ENCODE measurements around the gene ZFHX3.

Gene ZFHX3

DNA sequence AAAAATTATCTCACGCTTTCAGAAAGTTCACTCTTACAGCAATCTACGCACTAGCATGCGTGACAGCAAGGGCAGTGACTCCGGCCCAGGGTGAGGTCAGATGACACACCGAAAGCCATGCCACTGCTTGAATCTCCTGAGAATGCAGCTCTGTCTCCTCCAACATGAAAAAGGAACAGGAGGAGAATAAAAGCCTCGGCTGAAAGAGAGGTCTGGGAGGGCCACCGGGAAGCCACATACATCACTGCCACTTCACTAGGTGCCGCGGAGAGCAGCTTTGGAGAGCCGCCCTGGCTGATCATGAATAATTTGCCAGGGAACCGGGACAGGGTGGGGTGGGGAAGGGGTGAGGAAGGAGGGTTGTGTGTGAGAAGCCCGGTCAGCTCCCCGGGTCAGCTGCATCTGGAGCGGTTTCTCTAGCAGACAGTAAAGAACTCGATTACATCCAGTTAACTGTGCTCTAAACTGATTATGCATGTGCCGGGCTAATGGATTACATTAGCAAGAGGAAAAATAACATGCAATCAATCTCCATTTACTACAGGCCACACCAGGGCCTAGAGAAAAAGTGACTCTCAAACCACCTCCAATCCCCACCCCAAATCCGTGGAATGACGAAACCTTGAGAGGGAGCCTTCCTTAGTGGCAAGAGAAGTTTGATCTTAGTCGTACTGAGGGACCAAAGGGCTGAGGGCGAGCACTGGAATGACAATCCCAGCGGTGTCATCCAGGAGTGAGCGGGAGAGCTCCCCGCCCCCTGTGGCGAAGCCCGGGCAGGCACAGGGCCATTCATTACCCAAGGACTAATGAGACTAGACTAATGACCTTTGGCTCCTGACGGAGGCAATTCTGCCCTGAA is 100.3 kb downstream of the ZFHX3 start:
- no peak for DNase-seq

DNA sequence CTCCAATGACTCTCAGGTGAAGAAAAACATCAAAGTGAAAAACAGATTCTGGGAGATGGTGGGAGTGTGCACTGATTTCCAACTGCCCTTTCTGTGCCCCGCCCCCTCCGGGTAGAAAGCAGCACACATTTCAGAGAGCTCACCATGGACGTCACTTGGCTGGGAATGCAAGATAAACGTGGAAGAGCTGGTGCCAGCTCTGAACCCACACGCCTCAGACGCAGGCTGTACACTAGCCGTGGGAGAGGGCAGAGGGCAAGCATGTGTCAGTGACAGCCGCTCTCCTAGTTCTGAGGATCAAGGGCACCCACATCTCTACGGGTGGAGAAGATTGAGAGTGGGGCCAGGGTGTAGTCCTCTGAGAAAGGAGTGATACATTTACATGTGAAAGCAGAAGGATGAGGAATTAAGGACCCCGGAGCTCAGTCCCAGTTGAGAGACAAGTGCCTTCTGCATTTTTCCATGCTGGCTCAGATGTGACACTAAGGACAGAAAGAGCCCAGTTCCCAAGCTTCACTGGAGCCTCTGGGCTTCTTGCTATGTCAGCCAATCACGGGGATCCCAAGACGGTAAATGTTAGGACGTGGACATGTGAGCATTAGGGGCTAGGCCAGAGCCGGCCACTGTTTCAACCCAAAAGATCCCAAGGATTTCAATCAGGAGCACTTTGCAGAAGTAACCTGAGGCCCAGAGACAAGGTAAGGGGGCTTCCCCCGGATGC is 101.3 kb downstream of the ZFHX3 start:
- DNase-seq, result no peak

GRCh38 chr16:72946063-72946462 is 101.9 kb downstream of the ZFHX3 start:
- no peak for DNase-seq

DNA sequence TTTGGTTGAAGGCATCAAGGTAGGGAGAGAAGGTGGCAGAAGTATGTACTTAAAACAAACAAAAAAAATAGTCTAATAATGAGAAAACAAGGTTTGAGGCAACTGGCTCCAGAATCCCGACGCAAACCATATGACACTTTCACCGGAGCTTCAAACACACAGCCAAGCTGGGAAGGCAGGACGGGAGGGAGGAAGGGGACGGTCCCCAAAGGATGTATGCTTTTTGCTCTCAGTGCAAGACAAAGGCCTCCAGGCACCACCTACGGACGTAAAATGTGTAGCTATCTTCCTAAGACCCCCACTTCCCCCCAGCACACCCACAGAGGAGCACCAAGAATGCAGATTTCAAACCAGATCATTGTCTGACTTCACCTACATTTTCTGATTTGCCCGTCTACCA is 102.3 kb downstream of the ZFHX3 start:
- no peak for DNase-seq

DNA sequence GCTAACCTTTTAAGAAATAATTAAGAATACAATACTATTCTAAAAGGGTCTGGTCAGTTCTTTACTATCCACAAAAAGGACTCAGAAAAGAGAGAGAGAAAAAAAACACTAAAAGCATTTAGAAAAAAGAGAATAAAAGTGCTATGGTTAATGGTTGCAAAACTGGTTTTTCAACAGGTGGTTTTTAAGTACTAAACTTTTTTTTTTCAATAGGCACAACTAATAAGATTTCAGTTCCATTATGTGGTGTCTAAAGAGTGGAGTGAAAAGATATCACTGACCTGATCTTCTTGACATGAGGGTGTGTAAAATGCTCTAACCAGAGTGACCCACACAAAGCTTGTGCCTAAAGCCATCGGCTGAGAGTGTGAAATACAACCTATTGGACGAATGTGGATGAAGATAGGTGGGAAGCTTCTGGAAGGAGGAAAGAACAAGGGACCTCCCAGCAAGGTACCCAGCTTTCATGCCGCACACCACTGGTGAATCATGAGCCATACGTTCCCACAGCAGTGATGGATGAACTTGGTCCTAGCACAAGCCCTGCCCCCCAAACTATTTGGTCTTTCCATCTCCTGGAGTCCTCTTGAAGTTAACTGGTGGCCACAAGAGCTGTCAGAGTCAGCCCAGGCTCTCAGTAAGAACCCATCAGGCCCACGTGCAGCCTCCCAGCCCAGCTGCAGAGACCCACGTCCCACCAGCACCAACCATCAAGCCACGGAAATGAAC is 103.0 kb downstream of the ZFHX3 start:
- DNase-seq, result no peak

- peak; percentile 93 to 95 for DNase-seq
These were observed 105.9 kb downstream of the ZFHX3 start for GRCh38 chr16:72942021-72942420.

DNA sequence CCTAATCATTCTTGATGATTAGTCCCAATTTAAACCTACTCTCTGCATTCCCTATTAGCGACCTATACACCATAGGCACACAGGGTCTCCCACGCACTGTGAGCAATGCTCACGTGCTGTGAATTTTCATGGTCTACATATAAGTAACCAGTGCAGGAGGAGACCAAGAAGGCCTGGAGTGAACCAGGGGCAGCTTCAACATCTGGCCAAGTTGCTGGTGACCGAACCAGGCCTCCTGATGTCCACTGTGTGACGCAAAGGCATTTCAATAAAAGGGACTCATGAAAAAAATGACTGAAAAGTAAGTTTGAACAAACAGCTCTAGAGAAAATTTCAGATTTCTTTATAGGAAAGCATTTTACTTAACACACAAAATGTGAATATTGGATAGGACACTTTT is 107.0 kb downstream of the ZFHX3 start:
- no peak for DNase-seq

DNA sequence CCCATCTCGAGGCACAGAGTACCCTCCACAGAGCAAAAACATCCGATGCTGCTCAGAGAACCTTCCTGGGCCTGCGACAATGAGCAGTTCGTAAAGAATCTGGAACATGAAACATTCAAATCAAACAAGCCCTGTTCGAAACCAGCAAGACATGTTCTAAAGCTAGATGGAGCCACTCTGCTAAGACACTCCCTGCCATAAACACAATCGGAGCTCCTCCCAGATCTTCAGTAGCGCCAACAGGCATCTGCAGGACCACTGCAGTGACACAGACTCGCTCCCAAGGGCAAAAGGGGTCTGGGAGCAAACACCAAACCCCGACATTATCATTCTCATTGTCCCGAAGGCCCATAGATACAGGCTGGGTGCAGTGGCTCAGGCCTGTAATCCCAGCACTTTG is 108.7 kb downstream of the ZFHX3 start:
- DNase-seq, result peak in 1 of 2 experiments; percentile 35

DNA sequence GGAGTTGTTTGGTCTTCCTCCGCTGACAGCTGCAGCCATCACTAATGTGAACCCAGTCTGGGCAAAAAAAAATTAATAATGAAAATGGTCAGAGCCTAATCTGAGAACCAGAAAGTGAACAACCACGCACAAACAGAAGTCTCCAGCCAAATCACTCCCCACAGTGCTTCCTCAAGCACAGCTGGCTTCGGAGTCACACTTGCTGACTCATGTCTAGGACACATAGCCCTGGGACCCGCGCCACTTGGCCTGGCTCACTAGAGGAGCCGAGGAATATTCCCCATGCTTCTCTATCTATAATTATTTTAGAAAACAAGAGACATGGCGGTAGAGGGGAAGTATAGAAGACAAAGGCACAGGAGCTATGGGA is 109.1 kb downstream of the ZFHX3 start:
- no peak for DNase-seq

GRCh38 chr16:72937916-72938794 is 109.8 kb downstream of the ZFHX3 start:
- peak in 1 of 2 experiments; percentile 46 for DNase-seq

DNA sequence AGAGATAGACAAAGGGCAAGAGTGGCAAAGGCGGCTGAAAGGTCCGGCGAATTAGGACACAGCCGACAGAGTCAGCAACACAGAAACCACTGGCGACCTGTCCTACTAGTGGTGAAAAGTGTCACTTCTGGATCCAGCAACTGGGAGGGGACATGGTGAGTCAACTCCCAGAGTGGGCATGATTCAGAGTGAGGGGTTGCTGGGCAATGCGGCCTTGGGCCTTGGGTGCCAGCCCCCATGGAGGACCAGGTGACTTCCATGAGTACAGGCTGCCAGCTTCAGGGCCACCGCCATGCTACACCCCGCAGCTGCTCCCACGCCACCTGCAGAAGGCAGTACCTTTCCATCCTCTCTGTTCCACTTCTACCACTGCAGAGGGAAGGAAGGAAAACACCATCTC is 110.6 kb downstream of the ZFHX3 start:
- no peak for DNase-seq

DNA sequence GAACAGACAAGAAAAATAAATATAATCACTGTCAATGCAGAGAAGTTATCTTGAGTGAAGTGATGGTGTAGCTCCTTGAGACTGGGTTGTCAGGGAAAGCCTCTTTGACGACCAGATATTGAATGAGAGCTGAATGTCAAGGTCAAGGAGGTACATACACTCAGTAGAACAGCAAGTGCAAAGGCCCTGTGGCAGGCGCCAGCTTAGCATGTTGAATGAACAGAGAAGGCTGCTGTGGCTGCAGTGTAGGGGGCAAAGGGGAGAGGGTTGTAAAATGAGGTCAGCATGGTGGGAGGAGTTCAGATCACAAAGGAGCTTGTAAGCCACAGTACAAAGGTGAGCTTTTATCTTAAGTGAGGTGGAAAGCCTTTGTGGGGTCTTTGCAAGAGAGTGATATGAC is 111.5 kb downstream of the ZFHX3 start:
- no peak for DNase-seq

DNA sequence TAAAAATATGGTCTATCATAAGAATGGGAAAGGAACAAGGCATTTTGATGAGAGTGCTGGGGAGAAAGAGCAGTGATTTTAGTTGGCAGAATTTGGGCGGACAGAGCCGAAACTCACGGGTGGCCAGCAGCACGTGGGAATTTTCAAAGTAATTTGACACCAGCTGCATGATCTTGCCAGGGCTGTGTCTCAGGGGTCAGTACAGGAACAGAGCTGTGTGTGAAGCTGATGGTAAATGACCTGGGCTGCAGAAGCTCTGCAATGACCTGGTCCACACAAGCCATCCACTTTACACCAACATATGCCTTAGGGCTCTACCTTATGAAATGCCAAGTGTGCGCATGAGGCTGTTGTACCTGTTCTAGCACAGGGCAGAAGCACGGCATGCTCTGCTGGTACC is 112.0 kb downstream of the ZFHX3 start:
- no peak for DNase-seq

GRCh38 chr16:72934636-72935403 is 113.1 kb downstream of the ZFHX3 start:
- no peak for DNase-seq

DNA sequence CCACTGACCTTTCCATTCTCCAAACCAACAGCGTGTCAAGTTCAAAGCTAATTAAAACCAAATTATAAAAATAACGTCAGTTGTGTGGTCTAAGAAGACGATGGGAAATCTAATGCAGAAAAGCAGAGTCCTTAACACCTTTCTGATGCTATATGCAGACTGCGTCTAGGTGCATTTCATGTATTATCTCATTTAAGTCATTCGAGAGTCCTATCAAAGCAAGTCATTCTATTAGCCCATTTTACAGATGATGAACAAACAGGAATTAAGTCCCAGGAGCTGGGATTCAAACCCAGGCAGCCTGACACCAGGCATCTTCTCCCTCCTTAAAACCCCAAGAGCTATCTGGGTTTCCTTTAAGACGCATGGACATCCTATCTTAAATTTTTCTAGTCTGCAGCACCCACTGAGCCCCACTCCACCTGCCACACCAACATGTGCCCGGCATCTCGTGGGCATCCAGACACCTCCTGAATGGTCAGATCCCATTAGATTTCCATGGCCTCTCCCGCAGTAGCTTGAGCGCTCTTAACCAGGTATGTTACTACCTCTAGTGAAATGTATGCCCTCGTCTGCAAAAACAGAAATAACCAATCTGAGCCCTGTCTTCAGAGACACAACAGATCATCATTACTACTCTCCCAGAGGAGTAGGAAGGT is 115.1 kb downstream of the ZFHX3 start:
- no peak for DNase-seq

DNA sequence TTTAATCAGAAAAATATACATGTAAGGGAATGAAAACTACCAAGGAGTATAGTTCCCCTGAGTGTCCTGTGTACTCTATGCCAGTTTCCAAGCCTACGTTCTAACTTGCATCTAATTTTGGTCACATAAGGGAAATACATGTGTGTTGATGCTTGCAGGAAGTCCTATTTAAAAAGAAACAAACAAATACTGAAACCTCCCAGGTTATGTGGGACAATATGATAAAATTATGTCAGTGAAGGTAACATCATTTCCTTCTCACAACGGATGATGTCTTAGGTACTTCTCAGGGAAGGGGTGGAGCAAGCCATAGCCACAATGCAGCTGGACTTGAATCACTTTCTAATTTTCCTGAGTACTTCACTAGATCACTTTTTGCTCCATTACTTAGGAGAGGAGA is 115.9 kb downstream of the ZFHX3 start:
- no peak for DNase-seq

DNA sequence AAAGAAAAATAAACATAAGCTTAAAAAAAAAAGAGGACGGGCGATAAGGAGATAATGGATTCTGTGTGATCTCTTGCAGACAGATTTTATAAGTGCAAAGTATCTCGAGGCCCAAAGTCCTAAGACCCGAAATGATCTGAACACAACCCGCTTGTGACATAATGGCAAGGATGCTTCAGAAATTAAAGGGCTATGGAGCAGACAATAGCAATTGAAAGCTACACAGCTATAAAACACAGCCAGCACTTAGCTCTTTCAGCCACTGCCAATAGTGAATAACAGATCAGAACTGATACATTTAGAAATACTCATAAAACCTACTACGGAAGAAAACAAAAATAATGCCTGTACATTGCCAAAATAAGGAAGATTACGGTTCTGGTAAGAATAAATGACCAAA is 117.5 kb downstream of the ZFHX3 start:
- no peak for DNase-seq

GRCh38 chr16:72928090-72928981 is 119.6 kb downstream of the ZFHX3 start:
- peak; percentile 80 to 89 for DNase-seq

GRCh38 chr16:72927199-72928089 is 120.5 kb downstream of the ZFHX3 start:
- DNase-seq, result peak; percentile 77 to 78

Data from NCI-H526 (cell line).